ENCODE data around the gene PKNOX2.

Gene PKNOX2

DNA sequence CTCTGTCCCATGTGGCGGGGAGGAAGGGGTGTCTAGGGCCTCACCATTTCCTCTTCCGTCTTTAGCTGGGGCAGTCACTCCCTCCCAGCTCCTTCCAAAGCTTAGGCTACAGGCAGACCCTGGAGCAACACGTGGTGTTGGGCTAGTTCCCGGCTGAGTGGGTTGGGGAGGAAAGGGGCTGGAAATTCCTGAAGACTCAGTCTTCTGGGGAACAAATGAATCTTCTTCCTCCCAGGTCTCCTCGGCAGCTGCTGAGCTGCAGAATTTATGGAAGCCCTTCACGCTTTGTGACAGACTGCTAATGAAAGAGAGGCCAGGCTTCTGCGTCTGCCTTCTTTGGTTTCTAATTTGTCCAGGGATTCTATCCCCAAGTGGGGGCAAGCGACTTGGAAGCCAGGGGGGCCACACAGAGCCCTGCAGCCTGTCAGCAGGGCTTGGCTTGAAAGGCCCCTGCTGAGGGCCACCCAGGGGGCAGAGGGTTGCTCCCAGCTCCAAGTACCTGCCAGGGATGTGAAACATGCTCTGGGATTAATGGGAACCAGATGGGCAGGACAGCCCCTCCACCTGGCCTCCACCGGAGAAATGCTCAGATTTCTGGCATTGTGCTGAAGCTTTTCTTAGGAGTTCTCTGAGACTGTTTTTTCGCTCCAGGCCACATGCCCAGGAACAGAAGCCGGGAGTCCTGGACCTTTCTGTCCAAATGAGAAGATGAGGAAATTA, 123.1 kb downstream of the PKNOX2 start:
- TF ChIP-seq, protein P1, sequence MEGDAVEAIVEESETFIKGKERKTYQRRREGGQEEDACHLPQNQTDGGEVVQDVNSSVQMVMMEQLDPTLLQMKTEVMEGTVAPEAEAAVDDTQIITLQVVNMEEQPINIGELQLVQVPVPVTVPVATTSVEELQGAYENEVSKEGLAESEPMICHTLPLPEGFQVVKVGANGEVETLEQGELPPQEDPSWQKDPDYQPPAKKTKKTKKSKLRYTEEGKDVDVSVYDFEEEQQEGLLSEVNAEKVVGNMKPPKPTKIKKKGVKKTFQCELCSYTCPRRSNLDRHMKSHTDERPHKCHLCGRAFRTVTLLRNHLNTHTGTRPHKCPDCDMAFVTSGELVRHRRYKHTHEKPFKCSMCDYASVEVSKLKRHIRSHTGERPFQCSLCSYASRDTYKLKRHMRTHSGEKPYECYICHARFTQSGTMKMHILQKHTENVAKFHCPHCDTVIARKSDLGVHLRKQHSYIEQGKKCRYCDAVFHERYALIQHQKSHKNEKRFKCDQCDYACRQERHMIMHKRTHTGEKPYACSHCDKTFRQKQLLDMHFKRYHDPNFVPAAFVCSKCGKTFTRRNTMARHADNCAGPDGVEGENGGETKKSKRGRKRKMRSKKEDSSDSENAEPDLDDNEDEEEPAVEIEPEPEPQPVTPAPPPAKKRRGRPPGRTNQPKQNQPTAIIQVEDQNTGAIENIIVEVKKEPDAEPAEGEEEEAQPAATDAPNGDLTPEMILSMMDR (IDR thresholded peaks at IDR 0.05; ENCODE audit: insufficient read depth, missing control alignments): no peak
- DNase-seq (ENCODE audit: insufficient read length, low spot score) (no peak), FAIRE-seq (no peak)

DNA sequence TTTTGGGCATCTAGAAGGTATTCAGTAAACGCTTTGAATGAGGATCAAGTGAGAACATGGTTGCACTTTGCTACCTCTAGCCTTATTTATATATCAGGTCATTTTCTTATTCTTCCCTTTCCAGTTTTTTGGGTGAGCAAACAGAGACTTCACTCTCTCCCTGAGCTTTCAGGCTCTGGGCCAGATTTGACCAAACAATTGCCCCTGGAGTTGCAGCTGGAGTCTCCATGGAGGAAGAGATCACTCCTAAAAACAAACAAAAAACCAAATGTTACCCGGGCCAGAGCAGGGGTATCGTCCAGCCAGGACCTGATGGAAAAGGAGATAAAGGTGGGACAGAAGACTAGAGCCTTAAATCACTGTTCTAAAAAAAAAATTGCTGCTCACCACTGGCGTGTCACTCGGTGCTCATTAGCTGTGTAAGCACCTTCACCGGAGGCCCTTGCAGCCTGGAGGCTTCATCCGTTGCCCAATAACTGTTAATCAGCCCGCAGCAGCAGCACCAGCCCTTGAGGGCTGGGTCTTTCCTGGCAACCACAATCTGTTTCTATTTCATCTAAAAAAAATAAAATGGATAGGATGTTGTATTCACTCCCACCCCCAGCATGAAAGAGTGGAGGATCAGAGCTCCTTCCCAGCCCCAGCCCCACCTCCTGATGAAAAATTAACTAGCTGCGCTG, 125.0 kb downstream of the PKNOX2 start:
- FAIRE-seq (no peak), DNase-seq (ENCODE audit: insufficient read length, low spot score) (no peak)
- TF ChIP-seq, protein P1 (IDR thresholded peaks at IDR 0.05; ENCODE audit: insufficient read depth, missing control alignments): no peak

DNA sequence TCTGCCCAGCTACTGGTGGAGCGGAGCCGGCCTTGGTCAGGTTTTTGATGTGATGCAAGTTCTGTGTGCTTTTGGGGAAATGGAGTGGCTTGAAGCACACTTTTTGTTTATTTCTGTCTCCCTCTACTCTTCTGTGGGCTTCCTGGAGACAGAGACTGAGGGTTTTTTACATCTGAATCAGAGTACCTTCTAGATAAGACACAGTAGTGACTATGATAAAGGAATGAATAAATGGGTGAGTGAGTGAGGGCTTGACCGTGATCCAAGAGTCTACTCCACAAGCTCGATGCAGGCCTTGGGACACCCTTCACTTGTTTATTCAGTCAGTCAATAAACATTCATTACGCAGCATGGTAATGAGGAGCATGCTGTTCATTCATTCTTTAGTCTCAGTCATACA, 125.7 kb downstream of the PKNOX2 start:
- TF ChIP-seq, protein P1 (IDR thresholded peaks at IDR 0.05; ENCODE audit: insufficient read depth, missing control alignments): no peak
- FAIRE-seq (no peak), DNase-seq (ENCODE audit: insufficient read length, low spot score) (no peak)

DNA sequence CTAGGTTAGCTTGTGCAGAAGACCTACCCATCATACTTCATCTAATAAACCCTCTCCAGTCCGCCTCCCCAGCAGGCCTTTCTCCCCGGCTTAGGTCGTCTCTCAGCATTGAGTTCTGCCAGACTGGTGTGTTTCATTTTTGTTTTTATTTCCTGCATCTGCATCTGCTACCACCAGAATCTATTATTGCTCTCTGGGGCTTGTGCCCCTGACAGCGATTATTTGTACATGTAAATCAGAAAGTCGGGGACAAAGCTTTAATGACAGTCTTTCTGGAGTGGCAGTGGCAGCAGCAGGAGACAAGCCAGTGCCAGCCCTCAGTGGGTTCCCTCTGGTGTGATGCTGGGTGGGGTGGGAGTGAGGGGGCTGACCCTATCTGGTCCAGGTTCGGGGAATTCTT, 127.5 kb downstream of the PKNOX2 start:
- FAIRE-seq: no peak
- TF ChIP-seq, protein P1 (IDR thresholded peaks at IDR 0.05; ENCODE audit: insufficient read depth, missing control alignments): no peak
- DNase-seq (ENCODE audit: insufficient read length, low spot score): no peak

DNA sequence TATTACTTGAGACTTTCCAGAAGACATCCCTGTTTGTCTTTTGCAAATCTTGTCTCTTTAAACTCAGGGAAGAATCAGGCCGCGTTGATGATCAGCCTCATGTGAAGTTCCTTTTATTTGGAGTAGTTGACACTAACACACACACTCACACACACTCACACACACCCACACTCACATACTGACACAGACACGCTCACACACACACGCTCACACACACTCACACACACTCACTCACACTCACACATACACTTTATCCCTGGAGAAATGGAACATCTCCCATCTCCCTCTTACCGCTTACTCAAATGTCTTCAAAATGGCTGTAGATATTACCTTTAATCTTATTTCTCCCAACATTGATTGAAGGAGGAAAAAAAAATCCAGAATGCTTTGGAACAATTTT, 129.0 kb downstream of the PKNOX2 start:
- TF ChIP-seq, protein P1 (IDR thresholded peaks at IDR 0.05; ENCODE audit: insufficient read depth, missing control alignments): no peak
- FAIRE-seq: no peak
- no peak for DNase-seq (ENCODE audit: insufficient read length, low spot score)

DNA sequence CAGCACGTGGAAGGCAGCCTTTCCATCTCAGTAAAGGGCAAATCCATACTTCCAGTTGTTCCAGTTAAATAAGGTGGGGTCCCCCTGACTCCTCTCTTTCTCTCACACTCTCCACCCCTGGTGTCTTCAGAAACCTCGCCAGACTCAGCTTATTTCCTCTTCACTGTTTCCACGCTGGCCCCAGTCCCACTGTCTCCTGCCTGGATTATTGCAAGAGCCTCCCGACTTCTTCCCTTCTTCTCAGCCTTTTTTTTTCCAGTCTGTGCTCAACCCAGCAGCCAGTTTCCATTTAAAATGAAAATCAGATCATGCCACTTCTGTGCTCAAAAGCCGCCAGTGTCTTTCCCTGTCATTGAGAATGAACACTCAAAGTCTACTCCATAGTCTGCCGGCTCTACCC, 131.4 kb downstream of the PKNOX2 start:
- FAIRE-seq (no peak), DNase-seq (ENCODE audit: insufficient read length, low spot score) (no peak)
- TF ChIP-seq, protein P1 (IDR thresholded peaks at IDR 0.05; ENCODE audit: insufficient read depth, missing control alignments): no peak

DNA sequence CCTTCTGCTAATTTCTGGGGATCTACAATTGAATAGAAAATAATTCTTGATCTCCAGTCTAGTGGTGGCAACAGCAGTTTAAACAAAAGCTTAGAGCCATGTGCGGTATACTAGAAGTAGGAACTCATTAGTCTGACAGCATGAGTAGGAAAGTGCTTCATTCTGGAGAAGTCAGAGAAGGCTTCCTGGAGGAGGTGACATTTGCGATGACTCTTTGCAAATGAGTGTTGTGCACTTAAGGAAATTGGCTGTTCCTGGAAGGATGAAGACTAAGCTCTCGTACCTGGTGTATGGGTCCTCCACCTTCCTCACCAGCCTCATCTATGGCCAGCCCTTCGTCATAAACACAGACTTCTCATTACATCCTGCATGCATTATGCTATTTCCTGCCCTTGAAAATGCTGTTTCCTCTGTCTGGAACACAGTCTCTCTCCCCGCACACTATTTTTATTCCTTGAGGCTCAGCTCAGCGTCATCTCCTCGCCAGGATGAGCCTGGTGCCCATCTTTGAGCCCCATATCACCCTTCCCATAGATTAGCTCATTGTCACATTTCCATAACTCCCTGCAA, 132.9 kb downstream of the PKNOX2 start:
- TF ChIP-seq, protein P1 (IDR thresholded peaks at IDR 0.05; ENCODE audit: insufficient read depth, missing control alignments): no peak
- DNase-seq (ENCODE audit: insufficient read length, low spot score) (no peak), FAIRE-seq (no peak)

Data from D721Med (cell line).